H9 (cell line): Measurements from ENCODE around the gene RANBP9. TPM values are rescaled to one million over a fixed set of nuclear protein-coding genes. Genes with fewer than 3 reads are reported as not detected.

Experiments
- DNase-seq: peaks from one replicate; pipeline ENCODE4 v3.0.0-alpha.2; 2017
- H2AFZ ChIP-seq: one replicate; pipeline ENCODE4 v1.6.1; 2013; ENCODE audit warnings: mild to moderate bottlenecking, low read length, control low read depth, moderate library complexity
- H2AK5ac ChIP-seq: 2 replicates; pipeline ENCODE4 v1.6.1; 2013; ENCODE audit warnings: low read length, control low read depth, mixed read lengths; ENCODE audit not compliant: insufficient read length
- H2BK120ac ChIP-seq: one replicate; pipeline ENCODE4 v1.6.1; 2013; ENCODE audit warnings: low read depth, mild to moderate bottlenecking, low read length, control low read depth, inconsistent platforms; ENCODE audit not compliant: poor library complexity, severe bottlenecking
- H2BK12ac ChIP-seq: 2 replicates; pipeline ENCODE4 v1.6.1; 2013; ENCODE audit warnings: low read length, control low read depth, mixed read lengths, low read depth; ENCODE audit not compliant: insufficient read length
- H2BK15ac ChIP-seq: 2 replicates; pipeline ENCODE4 v1.6.1; 2013; ENCODE audit warnings: low read depth, low read length, control low read depth
- H2BK20ac ChIP-seq: one replicate; pipeline ENCODE4 v1.6.1; 2013; ENCODE audit warnings: low read depth, mild to moderate bottlenecking, low read length, control low read depth, inconsistent platforms; ENCODE audit not compliant: poor library complexity, severe bottlenecking
- H2BK5ac ChIP-seq: 2 replicates; pipeline ENCODE4 v1.6.1; 2013; ENCODE audit warnings: low read length, control low read depth, mixed read lengths; ENCODE audit not compliant: insufficient read length
- H3K14ac ChIP-seq: 2 replicates; pipeline ENCODE4 v1.6.1; 2013; ENCODE audit warnings: low read length, control low read depth; ENCODE audit not compliant: insufficient read depth
- H3K18ac ChIP-seq: 2 replicates; pipeline ENCODE4 v1.6.1; 2013; ENCODE audit warnings: low read depth, mild to moderate bottlenecking, mixed read lengths, low read length, control low read depth; ENCODE audit not compliant: insufficient read length
- H3K23ac ChIP-seq: 2 replicates; pipeline ENCODE4 v1.6.1; 2013; ENCODE audit warnings: low read length, control low read depth, mixed read lengths, low read depth; ENCODE audit not compliant: insufficient read length
- H3K23me2 ChIP-seq: 2 replicates; pipeline ENCODE4 v1.6.1; 2013; ENCODE audit warnings: low read depth, mild to moderate bottlenecking, mixed read lengths, low read length, control low read depth; ENCODE audit not compliant: insufficient read length, poor library complexity, severe bottlenecking
- H3K27ac ChIP-seq: 2 replicates; pipeline ENCODE4 v1.5.1; 2013; ENCODE audit warnings: low read length, control low read depth, mixed read lengths, low read depth; ENCODE audit not compliant: insufficient read length
- H3K27me3 ChIP-seq: 2 replicates; pipeline ENCODE4 v1.6.1; 2013; ENCODE audit warnings: low read length, control low read depth, inconsistent platforms; ENCODE audit not compliant: insufficient read depth
- H3K4ac ChIP-seq: 2 replicates; pipeline ENCODE4 v1.6.1; 2013; ENCODE audit warnings: low read depth, mild to moderate bottlenecking, control low read depth, inconsistent platforms, low read length, moderate library complexity
- H3K4me1 ChIP-seq: 2 replicates; pipeline ENCODE4 v1.6.1; 2013; ENCODE audit warnings: low read length, control low read depth, inconsistent platforms; ENCODE audit not compliant: insufficient read depth
- H3K4me2 ChIP-seq: 2 replicates; pipeline ENCODE4 v1.6.1; 2013; ENCODE audit warnings: low read length, control low read depth, mixed read lengths; ENCODE audit not compliant: insufficient read length, insufficient read depth
- H3K56ac ChIP-seq: 2 replicates; pipeline ENCODE4 v1.6.1; 2013; ENCODE audit warnings: low read depth, mild to moderate bottlenecking, mixed read lengths, low read length, control low read depth; ENCODE audit not compliant: insufficient read length
- H3K79me1 ChIP-seq: 2 replicates; pipeline ENCODE4 v1.6.1; 2013; ENCODE audit warnings: low read depth, mild to moderate bottlenecking, moderate library complexity, low read length, control low read depth, inconsistent platforms; ENCODE audit not compliant: insufficient read depth, poor library complexity, severe bottlenecking
- H3K79me2 ChIP-seq: 2 replicates; pipeline ENCODE4 v1.6.1; 2013; ENCODE audit warnings: low read length, control low read depth, inconsistent platforms; ENCODE audit not compliant: insufficient read depth
- H3K9ac ChIP-seq: 2 replicates; pipeline ENCODE4 v1.6.1; 2013; ENCODE audit warnings: low read length, control low read depth, mixed read lengths; ENCODE audit not compliant: insufficient read length; ENCODE audit errors: extremely low read depth
- H3K9me3 ChIP-seq: one replicate; pipeline ENCODE4 v1.6.1; 2013; ENCODE audit warnings: low read depth, low read length, inconsistent platforms; ENCODE audit not compliant: control insufficient read depth
- H3T11ph ChIP-seq: one replicate; pipeline ENCODE4 v1.6.1; 2013; ENCODE audit warnings: mild to moderate bottlenecking, low read length, control low read depth, inconsistent platforms
- H4K20me1 ChIP-seq: one replicate; pipeline ENCODE4 v1.6.1; 2013; ENCODE audit not compliant: control insufficient read depth, insufficient read length, insufficient read depth
- H4K5ac ChIP-seq: 2 replicates; pipeline ENCODE4 v1.6.1; 2013; ENCODE audit warnings: low read depth, mild to moderate bottlenecking, mixed read lengths, low read length, control low read depth; ENCODE audit not compliant: insufficient read length
- H4K8ac ChIP-seq: replicated peaks from 2 replicates; pipeline ENCODE4 v1.6.1; 2013; ENCODE audit warnings: low read length, control low read depth, mixed read lengths, low read depth; ENCODE audit not compliant: insufficient read length
- H4K91ac ChIP-seq: 2 replicates; pipeline ENCODE4 v1.6.1; 2013; ENCODE audit warnings: low read depth, mild to moderate bottlenecking, moderate library complexity, mixed read lengths, low read length, control low read depth; ENCODE audit not compliant: insufficient read length
- H3K27ac Mint-ChIP-seq, 3 experiments: 2 replicates in 2 of 3; 3 replicates in 1 of 3; pipeline ENCODE4 v1.8.0; 2020 to 2021; ENCODE audit warnings: mixed read lengths in 3 of 3, mild to moderate bottlenecking in 1 of 3, moderate library complexity in 1 of 3
- H3K27me3 Mint-ChIP-seq: 2 replicates; pipeline ENCODE4 v1.8.0; 2021; ENCODE audit warnings: low read depth, mild to moderate bottlenecking, moderate library complexity, mixed read lengths
- H3K36me3 Mint-ChIP-seq, 3 experiments: 2 replicates in 2 of 3; 3 replicates in 1 of 3; pipeline ENCODE4 v1.8.0; 2020 to 2021; ENCODE audit warnings: low read depth in 3 of 3, mixed read lengths in 3 of 3; ENCODE audit not compliant: insufficient read depth in 1 of 3
- H3K4me1 Mint-ChIP-seq, 2 experiments: 2 replicates each; pipeline ENCODE4 v1.8.0; 2020; ENCODE audit warnings: mixed read lengths in 2 of 2
- H3K4me3 Mint-ChIP-seq, 2 experiments: 2 replicates in 1 of 2; 3 replicates in 1 of 2; pipeline ENCODE4 v1.8.0; 2020 to 2021; ENCODE audit warnings: mild to moderate bottlenecking in 2 of 2, mixed read lengths in 2 of 2, moderate library complexity in 1 of 2
- H3K9me3 Mint-ChIP-seq, 2 experiments: 2 replicates in 1 of 2; 3 replicates in 1 of 2; pipeline ENCODE4 v1.8.0; 2020; ENCODE audit warnings: mild to moderate bottlenecking in 2 of 2, mixed read lengths in 2 of 2, moderate library complexity in 1 of 2
- CTCF ChIP-seq: fragments of 200-600 bp; sonication (generic); conservative IDR thresholded peaks from 3 replicates; pipeline ENCODE4 v1.8.0; 2021; ENCODE audit warnings: antibody characterized with exemption, mild to moderate bottlenecking
- WGBS: extraction: QIAGEN DNeasy Blood & Tissue Kit; methylation state at CpG from one replicate; pipeline ENCODE4 v1.1.7; 2013; ENCODE audit warnings: missing lambda C conversion rate, low lambda C conversion rate, mixed read lengths; ENCODE audit not compliant: insufficient read length; ENCODE audit errors: extremely low coverage; 5-methylcytosine and 5-hydroxymethylcytosine counted together
- total RNA-seq: library from RNA; stranded (reverse); gene quantifications from 2 replicates; pipeline ENCODE4 v1.2.1, GENCODE V29; 2021

Gene RANBP9
- total RNA-seq, 1 experiment from 2014 or later: 37.2 TPM

- no peak overlapping the region for H2BK5ac ChIP-seq
- H2BK120ac ChIP-seq: no peak overlapping the region
- H2BK20ac ChIP-seq: no peak overlapping the region
- no peak overlapping the region for H2BK12ac ChIP-seq
- no peak overlapping the region for H3K14ac ChIP-seq
- H3K9ac ChIP-seq: no peak overlapping the region
- no peaks in the 10 kb centered on the region for H4K20me1 ChIP-seq
- no peak overlapping the region for H3T11ph ChIP-seq
- no peak overlapping the region for H3K18ac ChIP-seq
- H4K5ac ChIP-seq: no peak overlapping the region
- no peak overlapping the region for H3K23ac ChIP-seq
- H4K8ac ChIP-seq: no peak overlapping the region
- peaks cover 9 to 10% of the 10 kb centered on the region in 2 experiments; a peak in 4 of 5 replicates for H3K9me3 Mint-ChIP-seq
- no peak overlapping the region for H3K56ac ChIP-seq
- H3K4me1 Mint-ChIP-seq: peaks cover 10 to 25% of the 10 kb centered on the region in 2 experiments
- no peaks in the 10 kb centered on the region for H3K23me2 ChIP-seq
- H3K27ac Mint-ChIP-seq: no peak overlapping the region; a peak in 1 of 7 replicates
- WGBS: no CpG with 5 or more reads among the region's 2 CpGs
- H2AFZ ChIP-seq: no peak overlapping the region
- H3K27ac ChIP-seq: no peak overlapping the region
- no peak overlapping the region for H3K4ac ChIP-seq
- H3K9me3 ChIP-seq: no peaks in the 10 kb centered on the region
- DNase-seq: no peak
- no peaks in the 10 kb centered on the region for H3K79me1 ChIP-seq
- no peaks in the 10 kb centered on the region for H3K27me3 ChIP-seq
- peaks cover 5% of the 10 kb centered on the region; the same call in 1 of the 2 replicates for H3K79me2 ChIP-seq
- TF ChIP-seq CTCF: no peak
- H3K4me1 ChIP-seq: no peaks in the 10 kb centered on the region
- no peak overlapping the region for H3K4me2 ChIP-seq
- H3K27me3 Mint-ChIP-seq: no peaks in the 10 kb centered on the region
- no peak overlapping the region for H3K4me3 Mint-ChIP-seq
- peaks cover 15 to 21% (median 19%) of the 10 kb centered on the region in 3 experiments for H3K36me3 Mint-ChIP-seq
- H2AK5ac ChIP-seq: no peak overlapping the region
- no peak overlapping the region for H4K91ac ChIP-seq
- H2BK15ac ChIP-seq: no peak overlapping the region
Measured at GRCh38 chr6:13679996-13680395, 31.6 kb downstream of the RANBP9 start.
